B cell (primary cell): ENCODE data around the gene OGDH. TPM values are rescaled to one million over a fixed set of nuclear protein-coding genes. Genes with fewer than 3 reads are reported as not detected.

Experiments used
- ATAC-seq: fragments of 200-7000 bp; cut with Tn5 transposase; one replicate; pipeline ENCODE4 v1.10.0; 2021; ENCODE audit warnings: low read depth, mild to moderate bottlenecking, moderate number of reproducible peaks, moderate library complexity
- CTCF ChIA-PET: fragments of 350-600 bp; sonication (Branson Sonifier 250); formaldehyde crosslinking; loops from one replicate; lab custom pipeline; 2021; ENCODE audit warnings: antibody characterized with exemption, inconsistent platforms; lab: Charles Lee
- POLR2A ChIA-PET: fragments of 350-600 bp; sonication (Branson Sonifier 250); formaldehyde crosslinking; loops from one replicate; lab custom pipeline; 2021; ENCODE audit warnings: antibody characterized with exemption; lab: Charles Lee
- DNase-seq: peaks from one replicate; pipeline ENCODE4 v3.0.0; 2013
- H2AFZ ChIP-seq: 2 replicates; pipeline ENCODE4 v1.6.1; 2012; ENCODE audit warnings: mild to moderate bottlenecking, low read depth, low read length; ENCODE audit not compliant: insufficient read depth, poor library complexity, severe bottlenecking
- H3K27ac ChIP-seq, 2 donors: 1 replicate in 1 of 2; 2 replicates in 1 of 2; pipeline ENCODE4 v1.5.1; 2012 to 2013; ENCODE audit warnings: low read length in 2 of 2, mild to moderate bottlenecking in 2 of 2, moderate library complexity in 1 of 2
- H3K27me3 ChIP-seq, 4 experiments: fragments of 200-600 bp in 1 of 4; sonication (generic) in 1 of 4; replicated peaks in 1 of 4; 1 replicate in 2 of 4; 2 replicates in 2 of 4; pipeline versions ENCODE4 v1.6.1 to v1.7.0; 2013 to 2016; ENCODE audit warnings: low read length in 3 of 4, mild to moderate bottlenecking in 2 of 4, mixed read lengths in 1 of 4, moderate library complexity in 1 of 4; ENCODE audit not compliant: insufficient read depth in 4 of 4, control insufficient read depth in 3 of 4; ENCODE audit errors: control extremely low read depth in 1 of 4
- H3K36me3 ChIP-seq, 2 experiments: replicated peaks in 1 of 2; 1 replicate in 1 of 2; 2 replicates in 1 of 2; pipeline versions ENCODE4 v1.6.1 to v1.7.1; 2013; ENCODE audit warnings: low read length in 1 of 2; ENCODE audit not compliant: insufficient read depth in 2 of 2, control insufficient read depth in 1 of 2; ENCODE audit errors: control extremely low read depth in 1 of 2, extremely low read depth in 1 of 2
- H3K4me1 ChIP-seq, 2 donors: fragments of 200-600 bp in 1 of 2; sonication (generic) in 1 of 2; 1 replicate in 1 of 2; 2 replicates in 1 of 2; pipeline versions ENCODE4 v1.5.1 to v1.6.1; 2013 to 2017; ENCODE audit warnings: low read length in 2 of 2; ENCODE audit not compliant: control insufficient read depth in 2 of 2, insufficient read depth in 2 of 2
- H3K4me2 ChIP-seq: replicated peaks from 2 replicates; pipeline ENCODE3; 2012; ENCODE audit warnings: mild to moderate bottlenecking, low read depth, low read length; ENCODE audit not compliant: poor library complexity, severe bottlenecking
- H3K4me3 ChIP-seq, 5 experiments: fragments of 200-600 bp in 1 of 5; sonication (generic) in 1 of 5; 1 replicate in 3 of 5; 2 replicates in 2 of 5; pipeline versions ENCODE4 v1.5.1 to v1.7.0; 2011 to 2016; ENCODE audit warnings: low read length in 4 of 5, mild to moderate bottlenecking in 4 of 5, low read depth in 2 of 5, control low read depth in 1 of 5, moderate library complexity in 1 of 5; ENCODE audit not compliant: insufficient read depth in 1 of 5; ENCODE audit errors: control extremely low read depth in 1 of 5, extremely low read depth in 1 of 5
- H3K79me2 ChIP-seq: fragments of 200-600 bp; sonication (generic); one replicate; pipeline ENCODE4 v1.6.0; 2016; ENCODE audit warnings: low read length; ENCODE audit not compliant: control insufficient read depth, insufficient read depth
- H3K9ac ChIP-seq: fragments of 200-600 bp; sonication (generic); 2 replicates; pipeline ENCODE4 v1.6.1; 2017; ENCODE audit warnings: mild to moderate bottlenecking, low read length, moderate library complexity
- H3K9me3 ChIP-seq, 3 donors: one replicate each; pipeline versions ENCODE4 v1.6.1 to v1.7.1; 2013; ENCODE audit warnings: low read length in 2 of 3; ENCODE audit not compliant: control insufficient read depth in 2 of 3, insufficient read depth in 1 of 3; ENCODE audit errors: control extremely low read depth in 1 of 3
- H4K20me1 ChIP-seq: 2 replicates; pipeline ENCODE4 v1.6.0; 2012; ENCODE audit warnings: mild to moderate bottlenecking, low read length; ENCODE audit not compliant: insufficient read depth, control insufficient read depth, poor library complexity, severe bottlenecking
- H3K27ac Mint-ChIP-seq: one replicate; pipeline ENCODE4 v1.8.0; 2021; ENCODE audit warnings: mixed read lengths
- H3K27me3 Mint-ChIP-seq: one replicate; pipeline ENCODE4 v1.8.0; 2021; ENCODE audit warnings: mixed read lengths
- H3K4me1 Mint-ChIP-seq: one replicate; pipeline ENCODE4 v1.8.0; 2021; ENCODE audit warnings: mixed read lengths
- H3K4me3 Mint-ChIP-seq: one replicate; pipeline ENCODE4 v1.8.0; 2021; ENCODE audit warnings: mixed read lengths
- H3K9me3 Mint-ChIP-seq: one replicate; pipeline ENCODE4 v1.8.0; 2022; ENCODE audit warnings: mixed read lengths; ENCODE audit not compliant: insufficient read depth
- EZH2 ChIP-seq: IDR thresholded peaks from 2 replicates; pipeline ENCODE4 v1.6.1; 2012; ENCODE audit warnings: borderline replicate concordance, low read depth, mild to moderate bottlenecking, moderate library complexity, low read length; ENCODE audit not compliant: insufficient read depth, poor library complexity, severe bottlenecking
- WGBS: methylation state at CpG from one replicate; pipeline ENCODE4 v1.1.5; 2013; ENCODE audit warnings: missing lambda C conversion rate; ENCODE audit not compliant: insufficient coverage; 5-methylcytosine and 5-hydroxymethylcytosine counted together
- intact Hi-C: fragments of 100-400 bp; cut with micrococcal nuclease; formaldehyde crosslinking; loops from one replicate; pipeline ENCODE4 v1.10.0; 2022
- polyA plus RNA-seq: library from polyadenylated mRNA; depleted of rRNA; stranded (reverse); fragments of >200 nt; gene quantifications from 2 replicates; pipeline ENCODE4 v1.2.3, GENCODE V29; 2012
- total RNA-seq, 2 donors: library from RNA; stranded (reverse); fragments of 120-200 nt in 1 of 2; gene quantifications; 1 replicate in 1 of 2; 2 replicates in 1 of 2; pipeline versions ENCODE4 v1.2.3 to v1.2.4, GENCODE V29; 2013 to 2022
- TF ChIP-seq, protein P1 (sequence below): fragments of 200-600 bp; IDR thresholded peaks from one replicate; pipeline ENCODE4 v1.8.0; 2022; ENCODE audit warnings: antibody characterized with exemption, mild to moderate bottlenecking

The OGDH gene
- total and polyA plus RNA-seq, 2 donors (not counting 1 experiment from before 2014, with no cell fraction given): 42.6 to 80.2 TPM

DNA sequence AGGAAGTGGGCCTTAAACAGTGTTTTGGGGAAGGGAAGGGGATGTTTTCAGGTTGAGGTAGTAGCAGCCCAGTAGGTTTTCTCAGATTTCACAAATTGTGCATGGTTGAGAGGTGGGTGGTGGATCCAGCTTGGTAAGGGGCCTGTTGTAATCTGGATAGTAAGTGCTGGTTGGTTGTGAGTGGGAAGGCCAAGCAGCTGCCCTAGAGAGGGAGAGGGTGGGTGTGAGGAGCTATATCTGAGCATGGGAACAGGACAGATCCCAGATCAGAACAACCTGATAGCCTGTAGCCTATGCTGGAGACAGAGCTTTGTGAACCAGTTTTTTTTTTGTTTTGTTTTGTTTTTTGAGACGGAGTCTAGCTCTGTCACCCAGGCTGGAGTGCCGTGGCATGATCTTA, 88.3 kb downstream of the OGDH start:
- H3K9me3 ChIP-seq: peaks cover 0 to 9% (median 0%) of the 10 kb centered on the region in 3 donors
- WGBS: no CpG with 5 or more reads among the region's 2 CpGs
- POLR2A ChIA-PET: no interaction called here
- no peak for TF ChIP-seq EZH2
- TF ChIP-seq, protein P1, sequence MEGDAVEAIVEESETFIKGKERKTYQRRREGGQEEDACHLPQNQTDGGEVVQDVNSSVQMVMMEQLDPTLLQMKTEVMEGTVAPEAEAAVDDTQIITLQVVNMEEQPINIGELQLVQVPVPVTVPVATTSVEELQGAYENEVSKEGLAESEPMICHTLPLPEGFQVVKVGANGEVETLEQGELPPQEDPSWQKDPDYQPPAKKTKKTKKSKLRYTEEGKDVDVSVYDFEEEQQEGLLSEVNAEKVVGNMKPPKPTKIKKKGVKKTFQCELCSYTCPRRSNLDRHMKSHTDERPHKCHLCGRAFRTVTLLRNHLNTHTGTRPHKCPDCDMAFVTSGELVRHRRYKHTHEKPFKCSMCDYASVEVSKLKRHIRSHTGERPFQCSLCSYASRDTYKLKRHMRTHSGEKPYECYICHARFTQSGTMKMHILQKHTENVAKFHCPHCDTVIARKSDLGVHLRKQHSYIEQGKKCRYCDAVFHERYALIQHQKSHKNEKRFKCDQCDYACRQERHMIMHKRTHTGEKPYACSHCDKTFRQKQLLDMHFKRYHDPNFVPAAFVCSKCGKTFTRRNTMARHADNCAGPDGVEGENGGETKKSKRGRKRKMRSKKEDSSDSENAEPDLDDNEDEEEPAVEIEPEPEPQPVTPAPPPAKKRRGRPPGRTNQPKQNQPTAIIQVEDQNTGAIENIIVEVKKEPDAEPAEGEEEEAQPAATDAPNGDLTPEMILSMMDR: no peak
- no peak overlapping the region for H2AFZ ChIP-seq
- intact Hi-C loops: no loop called here
- no peak for DNase-seq
- H3K4me1 ChIP-seq: no peaks in the 10 kb centered on the region
- no peaks in the 10 kb centered on the region for H4K20me1 ChIP-seq
- H3K4me3 ChIP-seq: no peak overlapping the region
- Mint-ChIP-seq H3K27me3 (no peaks in the 10 kb centered on the region), H3K4me3 (no peak overlapping the region), H3K4me1 (no peaks in the 10 kb centered on the region), H3K27ac (no peak overlapping the region), H3K9me3 (no peaks in the 10 kb centered on the region)
- CTCF ChIA-PET: no interaction called here
- no peak overlapping the region for H3K27ac ChIP-seq
- ATAC-seq: no peak
- no peaks in the 10 kb centered on the region for H3K79me2 ChIP-seq
- peaks cover 15 to 75% of the 10 kb centered on the region in 2 experiments for H3K36me3 ChIP-seq
- no peak overlapping the region for H3K9ac ChIP-seq
- H3K4me2 ChIP-seq: no peak overlapping the region
- H3K27me3 ChIP-seq: no peaks in the 10 kb centered on the region

DNA sequence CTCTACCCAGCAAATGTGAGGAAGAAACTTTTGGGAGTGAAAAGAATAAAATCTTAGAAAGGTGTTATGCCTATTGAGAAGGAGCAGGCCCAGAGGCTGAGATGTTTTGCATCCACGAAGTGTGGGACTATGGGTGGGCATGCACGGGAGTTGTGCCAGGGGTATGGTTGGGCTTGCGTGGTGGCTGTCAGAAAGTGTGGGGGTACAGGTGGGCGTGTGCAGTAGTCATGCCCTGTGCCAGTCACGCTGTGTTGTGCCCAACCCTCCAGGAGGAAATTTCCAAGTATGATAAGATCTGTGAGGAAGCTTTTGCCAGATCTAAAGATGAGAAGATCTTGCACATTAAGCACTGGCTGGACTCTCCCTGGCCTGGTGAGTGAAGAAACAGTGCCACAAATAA, 89.3 kb downstream of the OGDH start:
- ChIA-PET CTCF (no interaction called here), POLR2A (no interaction called here)
- ATAC-seq: no peak
- Mint-ChIP-seq H3K4me1 (no peaks in the 10 kb centered on the region), H3K27me3 (no peaks in the 10 kb centered on the region), H3K4me3 (no peak overlapping the region), H3K9me3 (no peaks in the 10 kb centered on the region), H3K27ac (no peak overlapping the region)
- Histone ChIP-seq H3K36me3 (peaks cover 11 to 72% of the 10 kb centered on the region in 2 experiments), H3K79me2 (no peaks in the 10 kb centered on the region), H3K9ac (no peak overlapping the region), H4K20me1 (no peaks in the 10 kb centered on the region), H2AFZ (no peak overlapping the region), H3K4me2 (no peak overlapping the region), H3K27me3 (no peaks in the 10 kb centered on the region), H3K4me3 (no peak overlapping the region), H3K9me3 (peaks cover 0 to 9% (median 0%) of the 10 kb centered on the region in 3 donors), H3K27ac (no peak overlapping the region), H3K4me1 (no peaks in the 10 kb centered on the region)
- no peak for TF ChIP-seq EZH2
- TF ChIP-seq, protein P1: no peak
- DNase-seq: no peak
- 97% methylated on average over 5 of the region's 5 CpGs for WGBS
- intact Hi-C loops: no loop called here
